Rectal smooth muscle tissue (tissue), 1 donor: ENCODE measurements around the gene BRAF.
"Not testable (repeated sequence)": the region's sequence is repeated elsewhere in the genome, so short reads cannot be mapped to it uniquely, and the experiment has no call there.

Experiments used
- H3K27ac ChIP-seq: one replicate; pipeline ENCODE4 v1.7.0; 2013; ENCODE audit warnings: low read depth, low read length, inconsistent platforms
- H3K27me3 ChIP-seq: one replicate; pipeline ENCODE4 v1.7.0; 2013; ENCODE audit warnings: low read length; ENCODE audit not compliant: control insufficient read depth, insufficient read depth
- H3K36me3 ChIP-seq: one replicate; pipeline ENCODE4 v1.7.0; 2013; ENCODE audit warnings: low read length; ENCODE audit not compliant: control insufficient read depth, insufficient read depth
- H3K4me1 ChIP-seq: one replicate; pipeline ENCODE4 v1.7.0; 2013; ENCODE audit warnings: low read length; ENCODE audit not compliant: control insufficient read depth, insufficient read depth
- H3K4me3 ChIP-seq: one replicate; pipeline ENCODE4 v1.7.0; 2013; ENCODE audit warnings: low read length
- H3K9ac ChIP-seq: one replicate; pipeline ENCODE4 v1.7.0; 2013; ENCODE audit warnings: low read length

BRAF gene

GRCh38 chr7:140670343-140670935, 254.3 kb downstream of the BRAF start:
- Histone ChIP-seq H3K9ac (no peak overlapping the region), H3K36me3 (no peaks in the 10 kb centered on the region), H3K27me3 (no peaks in the 10 kb centered on the region), H3K4me3 (no peak overlapping the region), H3K4me1 (peaks cover 5% of the 10 kb centered on the region), H3K27ac (no peak overlapping the region)

- not testable (repeated sequence) for H3K27me3 ChIP-seq, H3K36me3 ChIP-seq, H3K4me3 ChIP-seq, H3K9ac ChIP-seq, H3K27ac ChIP-seq, H3K4me1 ChIP-seq
Measured at GRCh38 chr7:140669862-140670261, 254.9 kb downstream of the BRAF start.

- Histone ChIP-seq H3K9ac (no peak overlapping the region), H3K4me3 (no peak overlapping the region), H3K27me3 (no peaks in the 10 kb centered on the region), H3K27ac (no peak overlapping the region), H3K4me1 (peaks cover 2% of the 10 kb centered on the region), H3K36me3 (no peaks in the 10 kb centered on the region)
Measured at GRCh38 chr7:140669352-140669751, 255.4 kb downstream of the BRAF start.
